ENCODE data around the gene SLC22A5. TPM values are rescaled to one million over a fixed set of nuclear protein-coding genes. Genes with fewer than 3 reads are reported as not detected.

SLC22A5 gene
- total RNA-seq, 1 donor from 2014 or later, result 21.6 TPM

GRCh38 chr5:132419502-132420468, 50.3 kb downstream of the SLC22A5 start:
- Mint-ChIP-seq H3K4me3 (peak overlapping the region; percentile 46), H3K27ac (peak overlapping the region; percentile 89), H3K27me3 (no peaks in the 10 kb centered on the region)

GRCh38 chr5:132420706-132421272, 51.3 kb downstream of the SLC22A5 start:
- DNase-seq (ENCODE audit: extremely low spot score, unreplicated experiment), result no peak
- Mint-ChIP-seq H3K27ac (peak overlapping the region; percentile 89), H3K4me3 (peak overlapping the region; percentile 46), H3K36me3 (peaks cover 10% of the 10 kb centered on the region), H3K4me1 (ENCODE audit: unreplicated experiment) (peaks cover 53% of the 10 kb centered on the region), H3K27me3 (no peaks in the 10 kb centered on the region), H3K9me3 (no peaks in the 10 kb centered on the region)
- TF ChIP-seq CTCF (conservative IDR thresholded peaks at IDR 0.05), result no peak

More at GRCh38 chr5:132419502-132420468, 50.3 kb downstream of the SLC22A5 start:
- peak; percentile 80 for DNase-seq (ENCODE audit: extremely low spot score, unreplicated experiment)
- H3K9me3 Mint-ChIP-seq, result no peaks in the 10 kb centered on the region
- TF ChIP-seq CTCF (conservative IDR thresholded peaks at IDR 0.05), result peak; percentile 96
- H3K4me1 Mint-ChIP-seq (ENCODE audit: unreplicated experiment), result peaks cover 49% of the 10 kb centered on the region
- H3K36me3 Mint-ChIP-seq, result peaks cover 10% of the 10 kb centered on the region

- no peaks in the 10 kb centered on the region for H3K9me3 Mint-ChIP-seq
- peaks cover 10% of the 10 kb centered on the region for H3K36me3 Mint-ChIP-seq
- TF ChIP-seq CTCF (conservative IDR thresholded peaks at IDR 0.05), result no peak
- peak overlapping the region; percentile 89 for H3K27ac Mint-ChIP-seq
- no peaks in the 10 kb centered on the region for H3K27me3 Mint-ChIP-seq
- H3K4me1 Mint-ChIP-seq (ENCODE audit: unreplicated experiment), result peaks cover 51% of the 10 kb centered on the region
- no peak overlapping the region for H3K4me3 Mint-ChIP-seq
- no peak for DNase-seq (ENCODE audit: extremely low spot score, unreplicated experiment)
Observed at GRCh38 chr5:132421462-132421861, 52.0 kb downstream of the SLC22A5 start.

DNA sequence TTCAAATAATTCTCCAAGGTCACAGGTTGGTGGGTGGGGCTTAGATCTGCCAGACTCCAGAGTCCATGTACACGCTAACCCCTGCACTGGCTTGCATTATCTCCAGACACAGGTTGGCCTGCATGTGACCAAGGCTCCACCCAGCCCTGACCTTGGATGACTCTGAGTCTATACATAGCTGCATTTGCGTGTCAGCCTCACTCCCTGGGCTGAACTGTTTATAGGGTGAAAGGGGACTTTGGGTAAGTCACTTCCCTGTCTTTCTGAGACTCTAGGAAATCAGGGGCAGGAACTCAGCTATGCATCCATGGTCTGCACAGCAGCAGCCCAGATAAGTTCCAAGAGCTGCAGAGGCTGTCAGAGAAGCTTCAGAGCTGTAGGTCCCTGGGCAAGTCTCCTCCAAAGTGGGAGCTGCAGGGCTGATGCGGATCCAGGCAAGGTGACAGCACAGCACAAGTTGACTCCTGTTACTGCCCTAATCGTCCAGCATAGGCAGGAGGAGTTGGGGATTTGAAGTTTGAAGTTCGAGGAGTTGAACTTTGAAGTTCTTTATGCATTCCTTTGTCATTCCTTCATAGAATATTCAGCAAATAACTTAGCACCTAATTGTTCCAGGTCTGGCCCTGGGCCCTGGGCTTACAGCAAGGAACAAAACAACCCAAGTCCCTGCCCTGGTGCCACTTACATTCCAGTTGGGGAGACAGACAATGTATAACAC, 53.4 kb downstream of the SLC22A5 start:
- H3K36me3 Mint-ChIP-seq, result peaks cover 10% of the 10 kb centered on the region
- peaks cover 54% of the 10 kb centered on the region for H3K4me1 Mint-ChIP-seq (ENCODE audit: unreplicated experiment)
- peak overlapping the region; percentile 76 for H3K4me3 Mint-ChIP-seq
- H3K27me3 Mint-ChIP-seq, result no peaks in the 10 kb centered on the region
- H3K9me3 Mint-ChIP-seq, result no peaks in the 10 kb centered on the region
- H3K27ac Mint-ChIP-seq, result peak overlapping the region; percentile 96
- TF ChIP-seq CTCF (conservative IDR thresholded peaks at IDR 0.05), result no peak
- DNase-seq (ENCODE audit: extremely low spot score, unreplicated experiment), result no peak

DNA sequence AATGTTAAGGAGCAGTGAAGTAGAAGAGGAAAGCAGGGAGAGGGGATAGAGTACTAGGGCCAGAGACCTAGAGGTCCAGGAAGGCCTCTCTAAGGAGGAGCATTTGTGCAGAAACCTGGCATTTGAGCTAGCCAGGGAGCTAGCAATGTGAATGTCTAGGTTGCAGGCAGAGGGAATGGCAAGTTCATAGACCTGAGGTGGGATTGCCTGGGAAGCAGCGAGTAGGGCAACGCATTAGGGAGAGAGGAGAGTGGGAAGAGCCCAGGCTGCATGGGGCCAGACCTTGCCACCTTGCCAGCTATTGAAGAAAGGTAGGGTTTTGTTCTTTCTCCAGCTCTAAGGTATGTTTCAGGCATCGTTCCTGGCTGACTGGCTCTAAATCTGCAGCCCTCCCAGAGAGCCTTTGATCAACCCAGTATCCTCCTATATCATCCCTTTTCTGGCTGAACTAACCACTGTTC, 54.0 kb downstream of the SLC22A5 start:
- no peak for TF ChIP-seq CTCF (conservative IDR thresholded peaks at IDR 0.05)
- Mint-ChIP-seq H3K4me1 (ENCODE audit: unreplicated experiment) (peaks cover 60% of the 10 kb centered on the region), H3K27ac (peak overlapping the region; percentile 96), H3K36me3 (peaks cover 10% of the 10 kb centered on the region), H3K4me3 (peak overlapping the region; percentile 76), H3K27me3 (no peaks in the 10 kb centered on the region), H3K9me3 (no peaks in the 10 kb centered on the region)
- DNase-seq (ENCODE audit: extremely low spot score, unreplicated experiment), result no peak
